HepG2 (cell line): ENCODE results near the gene PADI4. TPM values are rescaled to one million over a fixed set of nuclear protein-coding genes. Genes with fewer than 3 reads are reported as not detected.

ENCODE experiments used
- CBX5 ChIP-seq: sonication (generic); formaldehyde crosslinking; IDR thresholded peaks from 2 replicates; pipeline ENCODE4 v1.4.0; 2020; ENCODE audit warnings: missing genetic modification reagents, borderline replicate concordance
- MED13 ChIP-seq: sonication (generic); formaldehyde crosslinking; IDR thresholded peaks from 2 replicates; pipeline ENCODE4 v1.5.0; 2020; ENCODE audit warnings: missing genetic modification reagents
- MEIS2 ChIP-seq: sonication (generic); formaldehyde crosslinking; IDR thresholded peaks from 2 replicates; pipeline ENCODE4 v1.9.0; 2021; ENCODE audit warnings: mild to moderate bottlenecking, missing genetic modification reagents
- POGK ChIP-seq: sonication (generic); formaldehyde crosslinking; conservative IDR thresholded peaks from 2 replicates; pipeline ENCODE4 v1.8.0; 2022; ENCODE audit warnings: mild to moderate bottlenecking, moderate library complexity, missing genetic modification reagents
- PRDM4 ChIP-seq: sonication (generic); formaldehyde crosslinking; IDR thresholded peaks from 2 replicates; pipeline ENCODE4 v1.9.0; 2021; ENCODE audit warnings: missing genetic modification reagents, borderline replicate concordance
- STAT6 ChIP-seq: sonication (generic); formaldehyde crosslinking; IDR thresholded peaks from 2 replicates; pipeline ENCODE4 v1.4.0; 2020; ENCODE audit warnings: missing genetic modification reagents, mild to moderate bottlenecking, borderline replicate concordance
- ZBTB10 ChIP-seq: sonication (generic); formaldehyde crosslinking; IDR thresholded peaks from 2 replicates; pipeline ENCODE4 v1.4.0; 2020; ENCODE audit warnings: missing genetic modification reagents, borderline replicate concordance
- ZBTB20 ChIP-seq: sonication (generic); formaldehyde crosslinking; IDR thresholded peaks from 2 replicates; pipeline ENCODE4 v1.8.1; 2023; ENCODE audit warnings: missing genetic modification reagents, low read depth, mild to moderate bottlenecking, borderline replicate concordance
- ZBTB33 ChIP-seq: sonication (generic); formaldehyde crosslinking; IDR thresholded peaks from 2 replicates; pipeline ENCODE4 v1.4.0; 2020; ENCODE audit warnings: missing genetic modification reagents
- ZNF784 ChIP-seq: sonication (generic); formaldehyde crosslinking; IDR thresholded peaks from 2 replicates; pipeline ENCODE4 v1.5.1; 2020; ENCODE audit warnings: missing genetic modification reagents, mild to moderate bottlenecking, borderline replicate concordance
- polyA plus RNA-seq, 8 experiments: library from polyadenylated mRNA; depleted of rRNA in 3 of 8; stranded (reverse) in 7 of 8; unstranded in 1 of 8; fragments of >200 nt; fragmentation: Illumina TruSeq in 4 of 8; extraction: Trizol in 4 of 8; gene quantifications; 2 replicates each; pipeline versions ENCODE4 v1.2.1 to v1.2.3, GENCODE V29; 2011 to 2016; ENCODE audit warnings: low read depth in 4 of 8, missing spikeins in 1 of 8, mixed read lengths in 1 of 8; ENCODE audit not compliant: insufficient read depth in 1 of 8
- total RNA-seq, 5 experiments: library from RNA; depleted of rRNA; stranded (reverse); fragments of >200 nt; fragmentation: Illumina TruSeq; extraction: Trizol; gene quantifications; 2 replicates each; pipeline ENCODE4 v1.2.3, GENCODE V29; 2016; ENCODE audit warnings: low read depth in 1 of 5

PADI4 gene
- total and polyA plus RNA-seq, 2 of the 13 experiments (the other 11 are each of a cell fraction or from before 2014, with no cell fraction given), result 0.04 TPM

- TF ChIP-seq POGK (CRISPR knock-in tag), result no peak
- TF ChIP-seq CBX5 (CRISPR knock-in tag), result no peak
- no peak for TF ChIP-seq ZBTB33 (CRISPR knock-in tag)
- TF ChIP-seq ZNF784 (CRISPR knock-in tag), result no peak
- TF ChIP-seq ZBTB10 (CRISPR knock-in tag), result no peak
- no peak for TF ChIP-seq MEIS2 (CRISPR knock-in tag)
- no peak for TF ChIP-seq MED13
- no peak for TF ChIP-seq ZBTB20 (CRISPR knock-in tag)
- no peak for TF ChIP-seq PRDM4
- TF ChIP-seq STAT6 (CRISPR knock-in tag), result no peak
- TF ChIP-seq, all 625 proteins: peak for 0
These were observed 44.5 kb downstream of the PADI4 start (continued) for GRCh38 chr1:17352419-17352909.
